CD4-positive, alpha-beta memory T cell (primary cell): Measurements from ENCODE around the gene RAB28. TPM values are rescaled to one million over a fixed set of nuclear protein-coding genes. Genes with fewer than 3 reads are reported as not detected.
"Not testable (repeated sequence)": the region's sequence is repeated elsewhere in the genome, so short reads cannot be mapped to it uniquely, and the experiment has no call there.

ENCODE experiments used
- CTCF ChIA-PET: fragments of 350-600 bp; sonication (Branson Sonifier 250); formaldehyde crosslinking; loops from one replicate; lab custom pipeline; 2021; ENCODE audit warnings: inconsistent platforms; ENCODE audit not compliant: partially characterized antibody; lab: Charles Lee
- POLR2A ChIA-PET: fragments of 350-600 bp; sonication (Branson Sonifier 250); formaldehyde crosslinking; loops from one replicate; lab custom pipeline; 2021; ENCODE audit not compliant: partially characterized antibody; lab: Charles Lee
- DNase-seq, 5 donors: peaks; one replicate each; pipeline versions ENCODE4 v3.0.0 to v3.0.0-alpha.2; 2020 to 2022; ENCODE audit warnings: mixed read lengths in 1 of 5
- H3K27ac ChIP-seq: one replicate; pipeline ENCODE4 v1.7.0; 2013; ENCODE audit warnings: low read depth, low read length
- H3K27me3 ChIP-seq: 2 replicates; pipeline ENCODE4 v1.7.0; 2013; ENCODE audit warnings: mild to moderate bottlenecking, low read length, moderate library complexity; ENCODE audit not compliant: insufficient read depth
- H3K36me3 ChIP-seq: 2 replicates; pipeline ENCODE4 v1.7.0; 2013; ENCODE audit warnings: mild to moderate bottlenecking, low read length, moderate library complexity; ENCODE audit not compliant: insufficient read depth
- H3K4me1 ChIP-seq: 2 replicates; pipeline ENCODE4 v1.7.0; 2013; ENCODE audit warnings: mild to moderate bottlenecking, low read length, moderate library complexity; ENCODE audit not compliant: insufficient read depth
- H3K4me3 ChIP-seq, 2 donors: one replicate each; pipeline ENCODE4 v1.7.0; 2013; ENCODE audit warnings: low read length in 2 of 2, mild to moderate bottlenecking in 1 of 2
- H3K9me3 ChIP-seq, 2 donors: one replicate each; pipeline ENCODE4 v1.7.0; 2013; ENCODE audit warnings: low read length in 2 of 2, control low read depth in 1 of 2; ENCODE audit not compliant: control insufficient read depth in 1 of 2
- H3K27ac Mint-ChIP-seq, 7 donors: one replicate each; pipeline ENCODE4 v1.8.0; 2020 to 2021; ENCODE audit warnings: mixed read lengths in 7 of 7, mild to moderate bottlenecking in 6 of 7, inconsistent platforms in 3 of 7, moderate library complexity in 3 of 7
- H3K27me3 Mint-ChIP-seq, 2 donors: one replicate each; pipeline ENCODE4 v1.8.0; 2020 to 2021; ENCODE audit warnings: mixed read lengths in 2 of 2
- H3K36me3 Mint-ChIP-seq, 2 donors: one replicate each; pipeline ENCODE4 v1.8.0; 2020 to 2021; ENCODE audit warnings: mixed read lengths in 2 of 2, inconsistent platforms in 1 of 2, mild to moderate bottlenecking in 1 of 2
- H3K4me1 Mint-ChIP-seq, 4 donors: one replicate each; pipeline ENCODE4 v1.8.0; 2020 to 2021; ENCODE audit warnings: mixed read lengths in 4 of 4, mild to moderate bottlenecking in 1 of 4
- H3K4me3 Mint-ChIP-seq, 8 donors: one replicate each; pipeline ENCODE4 v1.8.0; 2020 to 2021; ENCODE audit warnings: mixed read lengths in 8 of 8, mild to moderate bottlenecking in 7 of 8, moderate library complexity in 6 of 8, inconsistent platforms in 3 of 8
- H3K9me3 Mint-ChIP-seq, 8 donors: one replicate each; pipeline ENCODE4 v1.8.0; 2020 to 2021; ENCODE audit warnings: mixed read lengths in 8 of 8, mild to moderate bottlenecking in 5 of 8, inconsistent platforms in 3 of 8, moderate library complexity in 1 of 8
- intact Hi-C: fragments of 100-400 bp; cut with micrococcal nuclease; formaldehyde crosslinking; loops from one replicate; pipeline ENCODE4 v1.15.1; 2023
- polyA plus RNA-seq, 2 donors: library from polyadenylated mRNA; unstranded; fragments of 300-500 nt; fragmentation: Illumina TruSeq; gene quantifications; one replicate each; pipeline ENCODE4 v1.2.3, GENCODE V29; 2021
- total RNA-seq, 2 experiments: library from RNA; stranded (reverse); gene quantifications; one replicate each; pipeline ENCODE4 v1.2.3, GENCODE V29; 2021

The RAB28 gene
- total and polyA plus RNA-seq, 4 experiments from 2014 or later = 13.3 to 20.6 (median 15.9) TPM

DNA sequence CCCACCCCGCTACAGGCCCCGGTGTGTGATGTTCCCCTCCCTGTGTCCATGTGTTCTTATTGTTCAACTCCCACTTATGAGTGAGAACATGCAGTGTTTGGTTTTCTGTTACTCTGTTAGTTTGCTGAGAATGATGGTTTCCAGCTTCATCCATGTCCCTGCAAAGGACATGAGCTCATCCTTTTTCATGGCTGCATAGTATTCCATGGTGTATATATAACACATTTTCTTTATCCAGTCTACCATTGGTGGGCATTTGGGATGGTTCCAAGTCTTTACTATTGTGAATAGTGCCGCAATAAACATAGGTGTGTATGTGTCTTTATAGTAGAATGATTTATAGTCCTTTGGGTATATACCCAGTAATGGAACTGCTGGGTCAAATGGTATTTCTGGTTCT is 78.0 kb downstream of the RAB28 start:
- intact Hi-C loops = not testable (repeated sequence)

DNA sequence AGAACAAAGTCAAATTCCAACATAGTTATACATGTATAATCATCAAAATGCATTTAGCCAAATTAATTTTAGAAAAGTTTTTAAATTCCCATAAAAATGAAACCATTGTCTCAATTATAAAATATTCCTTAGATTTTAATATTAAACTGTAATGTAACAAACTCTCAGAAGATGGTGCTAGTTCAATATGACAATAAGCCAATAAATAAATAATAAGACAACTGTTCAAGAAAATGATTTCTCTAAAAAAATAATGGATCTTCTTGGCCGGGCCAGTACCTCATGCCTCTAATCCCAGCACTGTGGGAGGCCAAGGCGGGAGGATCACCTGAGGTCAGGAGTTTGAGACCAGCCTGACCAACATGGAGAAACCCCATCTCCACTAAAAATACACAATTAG is 80.3 kb downstream of the RAB28 start:
- ChIA-PET CTCF (no interaction called here), POLR2A (no interaction called here)
- Histone ChIP-seq H3K27me3 (no peaks in the 10 kb centered on the region), H3K27ac (no peak overlapping the region), H3K4me3 (no peak overlapping the region), H3K36me3 (no peaks in the 10 kb centered on the region), H3K9me3 (no peaks in the 10 kb centered on the region), H3K4me1 (no peaks in the 10 kb centered on the region)
- Mint-ChIP-seq H3K9me3 (peaks cover 0 to 7% (median 0%) of the 10 kb centered on the region in 8 donors), H3K4me1 (peaks cover 0 to 3% (median 2%) of the 10 kb centered on the region in 4 donors), H3K27me3 (no peaks in the 10 kb centered on the region), H3K4me3 (no peak overlapping the region), H3K36me3 (peaks cover 18 to 21% of the 10 kb centered on the region in 2 donors), H3K27ac (no peak overlapping the region)
- no peak for DNase-seq
- intact Hi-C loops = no loop called here

More for the DNA sequence above, 78.0 kb downstream of the RAB28 start:
- H3K4me1 Mint-ChIP-seq, H3K27me3 ChIP-seq, H3K27ac ChIP-seq, H3K27ac Mint-ChIP-seq, POLR2A ChIA-PET, H3K4me1 ChIP-seq, H3K9me3 Mint-ChIP-seq, H3K9me3 ChIP-seq, H3K27me3 Mint-ChIP-seq, H3K4me3 ChIP-seq, H3K36me3 ChIP-seq, CTCF ChIA-PET, H3K4me3 Mint-ChIP-seq, DNase-seq: not testable (repeated sequence)
- H3K36me3 Mint-ChIP-seq = peaks cover 23 to 35% of the 10 kb centered on the region in 2 donors

GRCh38 chr4:13403326-13403725 is 80.8 kb downstream of the RAB28 start:
- H3K27ac Mint-ChIP-seq = no peak overlapping the region
- H3K4me3 Mint-ChIP-seq = no peak overlapping the region
- no peak overlapping the region for H3K27ac ChIP-seq
- no peak for DNase-seq
- peaks cover 17 to 20% of the 10 kb centered on the region in 2 donors for H3K36me3 Mint-ChIP-seq
- peaks cover 0 to 7% (median 0%) of the 10 kb centered on the region in 8 donors for H3K9me3 Mint-ChIP-seq
- CTCF ChIA-PET = no interaction called here
- H3K9me3 ChIP-seq = no peaks in the 10 kb centered on the region
- H3K36me3 ChIP-seq = no peaks in the 10 kb centered on the region
- H3K4me1 Mint-ChIP-seq = peaks cover 0 to 3% (median 2%) of the 10 kb centered on the region in 4 donors
- H3K27me3 ChIP-seq = no peaks in the 10 kb centered on the region
- no peak overlapping the region for H3K4me3 ChIP-seq
- H3K27me3 Mint-ChIP-seq = no peaks in the 10 kb centered on the region
- POLR2A ChIA-PET = no interaction called here
- no peaks in the 10 kb centered on the region for H3K4me1 ChIP-seq
- intact Hi-C loops = no loop called here

GRCh38 chr4:13399257-13399656 is 84.9 kb downstream of the RAB28 start:
- intact Hi-C loops = no loop called here
- no peaks in the 10 kb centered on the region for H3K36me3 ChIP-seq
- no peak overlapping the region for H3K4me3 ChIP-seq
- peaks cover 0 to 9% (median 4%) of the 10 kb centered on the region in 4 donors for H3K4me1 Mint-ChIP-seq
- no peak overlapping the region for H3K4me3 Mint-ChIP-seq
- CTCF ChIA-PET = no interaction called here
- H3K36me3 Mint-ChIP-seq = peaks cover 3 to 9% of the 10 kb centered on the region in 2 donors
- H3K4me1 ChIP-seq = no peaks in the 10 kb centered on the region
- H3K9me3 ChIP-seq = no peaks in the 10 kb centered on the region
- H3K27ac ChIP-seq = no peak overlapping the region
- H3K27ac Mint-ChIP-seq = peak overlapping the region in 1 of 7 donors; percentile 5
- H3K9me3 Mint-ChIP-seq = no peaks in the 10 kb centered on the region
- no peaks in the 10 kb centered on the region for H3K27me3 Mint-ChIP-seq
- DNase-seq = no peak
- POLR2A ChIA-PET = no interaction called here
- H3K27me3 ChIP-seq = no peaks in the 10 kb centered on the region

DNA sequence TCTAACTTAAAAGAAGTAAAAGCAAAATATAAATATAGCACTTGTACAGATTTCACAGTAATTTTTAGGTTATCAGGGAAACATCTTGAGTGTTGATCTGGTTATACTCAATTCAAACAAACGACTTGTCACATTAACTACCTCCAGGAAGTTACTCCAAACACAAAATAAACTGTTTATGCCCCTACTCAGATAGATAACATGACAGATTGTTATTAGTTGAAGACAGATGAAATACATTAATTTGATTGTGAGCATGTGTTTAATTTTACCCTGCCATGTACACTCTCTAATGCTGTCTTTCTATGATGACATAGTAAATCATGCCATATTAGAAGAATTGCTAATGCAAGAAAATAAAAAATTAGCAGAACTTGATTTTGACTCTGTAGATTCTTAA is 88.0 kb downstream of the RAB28 start:
- Mint-ChIP-seq H3K9me3 (peaks cover 0 to 5% (median 1%) of the 10 kb centered on the region in 8 donors), H3K27ac (peak overlapping the region in 2 of 7 donors; percentile 7 to 53), H3K27me3 (no peaks in the 10 kb centered on the region), H3K4me1 (peaks cover 0 to 11% (median 5%) of the 10 kb centered on the region in 4 donors), H3K36me3 (peaks cover 6 to 9% of the 10 kb centered on the region in 2 donors), H3K4me3 (no peak overlapping the region)
- Histone ChIP-seq H3K9me3 (no peaks in the 10 kb centered on the region), H3K4me3 (no peak overlapping the region), H3K36me3 (no peaks in the 10 kb centered on the region), H3K27me3 (no peaks in the 10 kb centered on the region), H3K4me1 (no peaks in the 10 kb centered on the region), H3K27ac (no peak overlapping the region)
- ChIA-PET POLR2A (no interaction called here), CTCF (no interaction called here)
- intact Hi-C loops = no loop called here
- no peak for DNase-seq

- H3K4me1 ChIP-seq, H3K27ac ChIP-seq, H3K36me3 ChIP-seq, DNase-seq, H3K4me3 Mint-ChIP-seq, intact Hi-C loops, H3K27me3 ChIP-seq, H3K27me3 Mint-ChIP-seq, H3K4me3 ChIP-seq, CTCF ChIA-PET, H3K9me3 ChIP-seq, POLR2A ChIA-PET: not testable (repeated sequence)
- H3K4me1 Mint-ChIP-seq = peaks cover 18 to 23% (median 19%) of the 10 kb centered on the region in 4 donors
- peaks cover 24 to 30% of the 10 kb centered on the region in 2 donors for H3K36me3 Mint-ChIP-seq
- H3K27ac Mint-ChIP-seq = peak overlapping the region in 1 of 7 donors; percentile 6
- peaks cover 5 to 22% (median 6%) of the 10 kb centered on the region in 8 donors for H3K9me3 Mint-ChIP-seq
These were observed 94.2 kb downstream of the RAB28 start for GRCh38 chr4:13389901-13390300.

GRCh38 chr4:13386405-13387107 is 97.6 kb downstream of the RAB28 start:
- H3K4me1 Mint-ChIP-seq = peaks cover 16 to 19% (median 17%) of the 10 kb centered on the region in 4 donors
- Histone ChIP-seq H3K4me3 (no peak overlapping the region), H3K4me1 (no peaks in the 10 kb centered on the region), H3K36me3 (no peaks in the 10 kb centered on the region), H3K9me3 (no peaks in the 10 kb centered on the region), H3K27me3 (no peaks in the 10 kb centered on the region), H3K27ac (no peak overlapping the region)
- H3K27ac Mint-ChIP-seq = peak overlapping the region in 1 of 7 donors; percentile 69
- ChIA-PET CTCF (no interaction called here), POLR2A (no interaction called here)
- H3K36me3 Mint-ChIP-seq = peaks cover 27 to 29% of the 10 kb centered on the region in 2 donors
- H3K4me3 Mint-ChIP-seq = no peak overlapping the region
- H3K27me3 Mint-ChIP-seq = no peaks in the 10 kb centered on the region
- intact Hi-C loops = no loop called here
- DNase-seq = peak in 1 of 5 donors; percentile 8
- peaks cover 3 to 22% (median 5%) of the 10 kb centered on the region in 8 donors for H3K9me3 Mint-ChIP-seq
